NCI-H2227 treated with DMSO at 0.1 percent for 48 hours (cell line): ENCODE measurements around the gene APOBEC3G.
"Not testable (repeated sequence)": the region's sequence is repeated elsewhere in the genome, so short reads cannot be mapped to it uniquely, and the experiment has no call there.

ENCODE experiments used
- DNase-seq: peaks from one replicate; lab custom pipeline; 2025; lab: John Stamatoyannopoulos, UW

The APOBEC3G gene

DNA sequence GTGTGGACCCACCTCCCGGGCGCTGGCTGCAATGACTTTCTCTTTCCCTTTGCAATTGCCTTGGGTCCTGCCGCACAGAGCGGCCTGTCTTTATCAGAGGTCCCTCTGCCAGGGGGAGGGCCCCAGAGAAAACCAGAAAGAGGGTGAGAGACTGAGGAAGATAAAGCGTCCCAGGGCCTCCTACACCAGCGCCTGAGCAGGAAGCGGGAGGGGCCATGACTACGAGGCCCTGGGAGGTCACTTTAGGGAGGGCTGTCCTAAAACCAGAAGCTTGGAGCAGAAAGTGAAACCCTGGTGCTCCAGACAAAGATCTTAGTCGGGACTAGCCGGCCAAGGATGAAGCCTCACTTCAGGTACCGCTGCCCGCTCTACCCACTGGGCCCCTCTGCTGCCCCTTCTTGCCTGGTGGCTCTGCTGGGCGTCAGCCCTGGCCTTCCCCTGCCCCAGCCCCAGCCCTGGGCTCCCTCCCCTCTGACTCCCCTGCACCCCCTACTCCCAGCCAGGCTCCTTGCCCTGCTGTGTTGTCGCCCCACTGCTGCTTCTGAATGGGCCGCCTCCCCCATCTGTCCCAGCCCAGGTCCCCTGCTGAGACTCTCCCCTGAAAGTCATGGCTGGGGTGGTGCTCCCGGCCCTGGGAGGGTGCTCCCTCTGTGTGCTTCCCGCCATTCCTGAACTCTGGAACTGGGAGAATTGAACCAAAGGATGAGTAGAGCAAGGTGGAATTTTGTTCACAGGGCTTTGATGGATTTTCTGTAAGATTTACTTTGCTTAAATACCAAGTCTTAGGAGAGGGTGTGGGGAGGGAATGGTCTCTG, at the start of gene APOBEC3G:
TSS of gene APOBEC3G (plus strand) at position 250 of the 815 bp plus-strand sequence. CDS start at position 337, 87 bp downstream.
- not testable (repeated sequence) for DNase-seq

DNA sequence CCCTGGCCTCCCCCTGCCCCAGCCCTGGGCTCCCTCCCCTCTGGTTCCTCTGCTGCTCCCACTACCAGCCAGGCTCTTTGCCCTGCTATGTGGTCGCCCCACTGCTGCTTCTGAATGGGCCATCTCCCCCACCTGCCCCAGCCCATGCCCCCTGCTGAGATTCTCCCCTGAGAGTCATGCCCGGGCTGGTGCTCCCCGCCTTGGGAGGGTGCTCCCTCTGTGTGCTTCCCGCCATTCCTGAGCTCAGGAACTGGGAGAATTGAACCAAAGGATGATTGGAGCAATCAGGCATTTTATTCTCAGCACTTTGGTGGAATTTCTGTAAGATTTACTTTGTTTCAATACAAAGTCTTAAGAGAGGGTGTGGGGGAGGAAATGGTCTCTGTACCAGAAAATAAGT, 49.4 kb upstream of the APOBEC3G start:
- no peak for DNase-seq

DNA sequence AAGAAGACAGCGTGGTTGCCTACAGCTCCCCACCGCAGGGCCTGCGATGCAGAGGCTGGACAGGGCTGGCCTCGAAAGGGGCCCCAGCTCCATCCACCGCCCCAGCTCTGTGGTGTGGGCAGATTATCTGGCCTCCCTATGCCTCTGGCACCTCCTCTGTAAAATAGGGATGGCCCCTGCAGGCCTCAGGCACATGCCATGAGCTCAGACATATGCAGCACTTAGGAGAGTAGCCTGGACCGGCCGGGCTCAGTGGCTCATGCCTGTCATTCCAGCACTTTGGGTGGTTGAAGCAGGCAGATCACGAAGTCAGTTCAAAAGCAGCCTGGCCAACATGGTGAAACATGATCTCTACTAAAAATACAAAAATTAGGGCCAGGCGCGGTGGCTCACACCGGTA, 48.8 kb upstream of the APOBEC3G start:
- DNase-seq: no peak

DNA sequence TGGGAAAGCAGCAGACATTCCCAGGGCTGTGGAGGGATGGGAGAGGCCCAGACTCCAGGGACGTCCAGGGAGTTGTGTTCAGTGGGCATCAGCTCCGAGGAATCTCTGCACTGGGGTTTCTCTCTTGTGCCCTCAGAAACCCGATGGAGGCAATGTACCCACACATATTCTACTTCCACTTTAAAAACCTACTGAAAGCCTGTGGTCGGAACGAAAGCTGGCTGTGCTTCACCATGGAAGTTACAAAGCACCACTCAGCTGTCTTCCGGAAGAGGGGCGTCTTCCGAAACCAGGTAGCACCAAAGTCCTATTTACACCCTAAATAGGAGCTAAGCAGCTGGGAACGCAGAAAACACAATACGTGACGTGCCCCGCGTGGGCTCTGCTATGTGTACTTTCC, 47.8 kb upstream of the APOBEC3G start:
- no peak for DNase-seq

DNA sequence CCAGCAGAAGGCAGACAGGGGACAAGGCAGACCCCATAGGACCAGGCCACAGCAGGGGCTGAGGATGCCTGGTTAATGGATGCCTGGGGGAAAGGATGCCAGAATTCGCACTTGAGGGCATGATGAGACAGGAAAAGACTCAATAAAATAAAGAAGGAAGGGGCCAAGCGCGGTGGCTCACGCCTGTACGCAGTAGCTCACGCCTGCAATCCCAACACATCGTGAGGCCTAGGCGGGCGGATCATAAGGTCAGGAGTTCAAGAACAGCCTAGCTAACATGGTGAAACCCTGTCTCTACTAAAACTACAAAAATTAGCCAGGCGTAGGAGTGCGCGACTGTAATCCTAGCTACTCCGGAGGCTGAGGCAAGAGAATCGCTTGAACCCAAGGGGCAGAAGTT, 46.4 kb upstream of the APOBEC3G start:
- no peak for DNase-seq

DNA sequence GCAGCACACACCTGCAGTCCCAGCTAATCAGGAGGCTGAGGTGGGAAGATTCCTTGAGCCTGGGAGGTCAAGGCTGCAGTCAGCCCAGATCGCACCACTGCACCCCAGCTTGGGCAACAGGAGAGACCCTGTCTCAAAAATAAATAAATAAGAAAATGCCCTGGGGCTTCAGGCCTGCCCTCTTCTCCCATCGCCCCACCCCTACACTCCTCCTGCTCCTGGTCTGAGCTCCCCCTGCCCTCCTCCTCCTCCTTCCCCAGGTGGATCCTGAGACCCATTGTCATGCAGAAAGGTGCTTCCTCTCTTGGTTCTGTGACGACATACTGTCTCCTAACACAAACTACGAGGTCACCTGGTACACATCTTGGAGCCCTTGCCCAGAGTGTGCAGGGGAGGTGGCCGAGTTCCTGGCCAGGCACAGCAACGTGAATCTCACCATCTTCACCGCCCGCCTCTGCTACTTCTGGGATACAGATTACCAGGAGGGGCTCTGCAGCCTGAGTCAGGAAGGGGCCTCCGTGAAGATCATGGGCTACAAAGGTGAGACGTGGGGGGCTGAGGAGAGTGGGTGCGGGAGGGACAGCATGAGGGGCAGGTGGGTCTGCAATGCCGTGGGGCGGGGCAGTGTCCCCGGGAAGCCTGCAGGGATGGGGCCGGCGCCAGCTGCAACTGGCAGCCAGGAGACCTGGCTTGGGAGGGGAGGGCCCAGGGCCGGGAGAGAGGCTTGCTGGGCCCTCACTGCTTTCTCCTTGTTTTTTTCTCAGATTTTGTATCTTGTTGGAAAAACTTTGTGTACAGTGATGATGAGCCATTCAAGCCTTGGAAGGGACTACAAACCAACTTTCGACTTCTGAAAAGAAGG, 45.4 kb upstream of the APOBEC3G start:
- not testable (repeated sequence) for DNase-seq

DNA sequence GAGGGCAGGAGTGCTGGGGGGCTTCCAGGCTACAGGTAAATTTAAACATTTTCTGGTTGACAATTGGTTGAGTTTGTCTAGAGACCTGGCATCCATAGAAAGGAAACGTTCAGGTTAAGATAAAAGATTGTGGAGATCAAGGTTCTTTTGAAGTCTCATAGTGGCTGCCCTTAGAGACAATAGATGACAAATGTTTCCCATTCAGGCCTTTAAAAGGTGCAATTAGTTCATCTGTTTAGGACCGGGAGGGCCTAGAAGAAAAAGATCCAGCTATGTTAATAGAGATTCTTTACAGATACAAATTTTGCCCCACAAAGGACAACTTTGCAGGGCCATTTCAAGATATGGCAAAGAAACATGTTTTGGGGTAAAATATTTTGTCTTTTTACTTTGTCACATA, 40.0 kb upstream of the APOBEC3G start:
- not testable (repeated sequence) for DNase-seq

DNA sequence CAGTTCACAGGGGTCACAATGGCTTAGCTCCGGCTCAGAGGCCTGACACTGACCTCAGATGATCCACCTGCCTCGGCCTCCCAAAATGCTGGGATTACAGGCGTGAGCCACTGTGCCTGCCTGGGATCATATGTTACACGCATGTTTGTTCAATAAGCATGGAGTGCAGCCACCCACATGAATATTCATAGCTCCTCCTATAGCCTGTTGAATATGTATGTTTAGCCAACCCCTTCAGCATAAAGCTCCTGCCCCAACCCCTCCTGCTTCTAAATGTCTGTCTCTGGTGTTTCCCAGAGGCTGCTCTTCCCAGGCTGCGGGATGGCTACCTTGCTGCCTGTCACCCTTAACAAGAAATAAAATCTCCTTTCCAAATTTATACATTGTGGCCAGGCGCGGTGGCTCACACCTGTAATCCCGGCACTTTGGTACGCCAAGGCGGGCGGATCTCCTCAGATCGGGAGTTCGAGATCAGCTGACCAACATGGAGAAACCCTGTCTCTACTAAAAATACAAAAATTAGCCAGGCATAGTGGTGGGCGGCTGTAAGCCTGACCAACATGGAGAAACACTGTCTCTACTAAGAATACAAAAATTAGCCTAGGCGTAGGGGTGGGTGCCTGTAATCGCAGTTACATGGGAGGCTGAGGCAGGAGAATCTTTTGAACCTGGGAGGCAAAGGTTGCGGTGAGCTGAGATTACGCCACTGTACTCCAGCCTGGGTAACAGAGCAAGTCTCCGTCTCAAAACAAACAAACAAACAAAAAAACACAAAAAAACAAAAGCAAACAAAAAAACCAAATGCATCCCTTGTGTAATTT, 37.6 kb upstream of the APOBEC3G start:
- no peak for DNase-seq

DNA sequence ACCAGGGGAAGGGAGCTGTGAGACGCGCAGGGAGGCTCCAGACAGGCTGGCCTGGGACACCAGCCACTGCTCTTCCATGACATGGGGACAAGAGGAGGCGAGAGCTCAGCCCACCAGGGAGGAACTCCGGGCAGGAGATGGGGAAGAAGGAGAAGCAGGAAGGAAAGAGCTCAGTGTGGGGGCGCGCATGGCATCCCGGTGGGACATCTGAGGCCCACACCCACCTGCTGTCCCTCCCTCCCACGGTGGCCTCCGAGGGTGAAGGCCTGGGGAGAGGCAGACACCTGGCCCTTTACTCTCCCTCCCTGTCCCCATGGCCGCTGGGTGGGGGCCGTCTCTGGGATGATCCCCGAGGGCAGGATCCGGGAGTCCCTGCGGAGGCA, 36.9 kb upstream of the APOBEC3G start:
- DNase-seq: not testable (repeated sequence)

DNA sequence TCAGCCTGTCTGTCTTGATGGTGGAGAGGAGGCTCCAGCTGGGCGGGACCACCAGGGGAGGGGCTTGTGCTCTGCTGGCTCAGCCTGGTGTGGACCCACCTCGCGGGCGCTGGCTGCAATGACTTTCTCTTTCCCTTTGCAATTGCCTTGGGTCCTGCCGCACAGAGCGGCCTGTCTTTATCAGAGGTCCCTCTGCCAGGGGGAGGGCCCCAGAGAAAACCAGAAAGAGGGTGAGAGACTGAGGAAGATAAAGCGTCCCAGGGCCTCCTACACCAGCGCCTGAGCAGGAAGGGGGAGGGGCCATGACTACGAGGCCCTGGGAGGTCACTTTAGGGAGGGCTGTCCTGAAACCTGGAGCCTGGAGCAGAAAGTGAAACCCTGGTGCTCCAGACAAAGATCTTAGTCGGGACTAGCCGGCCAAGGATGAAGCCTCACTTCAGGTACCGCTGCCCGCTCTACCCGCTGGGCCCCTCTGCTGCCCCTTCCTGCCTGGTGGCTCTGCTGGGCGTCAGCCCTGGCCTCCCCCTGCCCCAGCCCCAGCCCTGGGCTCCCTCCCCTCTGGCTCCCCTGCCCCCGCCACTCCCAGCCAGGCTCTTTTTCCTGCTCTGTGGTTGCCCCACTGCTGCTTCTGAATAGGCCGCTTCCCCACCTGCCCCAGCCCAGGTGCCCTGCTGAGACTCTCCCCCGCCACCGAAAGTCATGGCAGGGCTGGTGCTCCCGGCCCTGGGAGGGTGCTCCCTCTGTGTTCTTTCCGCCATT, 36.4 kb upstream of the APOBEC3G start, which contains the start of gene APOBEC3F:
TSS of gene APOBEC3F (plus strand) at position 327 of the 759 bp plus-strand sequence. CDS start at position 424, 97 bp downstream.
- DNase-seq: peak; percentile 8

DNA sequence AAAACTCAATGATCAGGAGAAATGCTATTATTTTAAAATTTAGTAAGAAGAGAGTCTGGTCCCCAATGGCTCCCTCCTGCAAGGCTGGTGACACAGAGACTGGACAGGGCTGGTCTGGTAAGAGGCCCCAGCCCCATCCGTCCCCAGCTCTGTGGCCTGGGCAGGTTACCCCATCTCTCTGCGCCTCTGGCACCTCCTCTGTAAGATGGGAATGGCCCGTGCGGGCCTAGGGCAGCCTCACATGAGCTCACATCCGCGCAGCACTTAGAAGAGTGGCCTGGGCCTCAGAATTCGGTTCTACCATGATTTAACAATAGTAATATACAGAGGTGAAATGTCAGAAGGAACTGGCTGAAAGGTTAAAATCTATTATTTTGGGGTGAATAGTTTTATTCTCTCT, 35.2 kb upstream of the APOBEC3G start:
- DNase-seq: no peak

DNA sequence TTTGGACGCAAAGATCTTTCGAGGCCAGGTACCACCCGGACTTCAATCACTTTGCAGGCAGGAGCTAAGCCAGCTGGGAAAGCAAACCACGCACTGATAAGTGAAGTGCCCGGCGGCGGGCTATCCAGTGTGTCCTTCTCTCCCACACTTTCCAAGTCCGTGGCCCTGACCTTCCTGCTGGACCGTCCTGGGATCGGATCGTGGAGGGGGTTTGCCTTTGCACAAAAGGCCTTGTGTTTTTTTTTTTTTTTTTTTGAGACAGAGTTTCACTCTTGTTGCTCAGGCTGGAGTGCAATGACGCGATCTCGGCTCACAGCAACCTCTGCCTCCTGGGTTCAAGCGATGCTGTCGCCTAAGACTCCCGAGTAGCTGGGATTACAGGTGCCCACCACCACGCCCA, 34.0 kb upstream of the APOBEC3G start:
- DNase-seq: not testable (repeated sequence)

DNA sequence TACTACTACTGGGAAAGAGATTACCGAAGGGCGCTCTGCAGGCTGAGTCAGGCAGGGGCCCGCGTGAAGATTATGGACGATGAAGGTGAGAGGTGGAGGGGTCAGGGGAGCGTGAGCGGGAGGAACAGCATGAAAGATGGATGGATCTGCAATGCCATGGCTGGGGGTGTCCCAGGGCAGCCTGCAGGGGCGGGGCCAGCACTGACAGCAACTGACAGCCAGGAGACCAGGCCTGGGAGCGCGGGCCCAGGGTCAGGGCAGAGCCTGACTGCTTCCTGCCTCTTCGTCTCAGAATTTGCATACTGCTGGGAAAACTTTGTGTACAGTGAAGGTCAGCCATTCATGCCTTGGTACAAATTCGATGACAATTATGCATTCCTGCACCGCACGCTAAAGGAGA, 31.9 kb upstream of the APOBEC3G start:
- DNase-seq: not testable (repeated sequence)

DNA sequence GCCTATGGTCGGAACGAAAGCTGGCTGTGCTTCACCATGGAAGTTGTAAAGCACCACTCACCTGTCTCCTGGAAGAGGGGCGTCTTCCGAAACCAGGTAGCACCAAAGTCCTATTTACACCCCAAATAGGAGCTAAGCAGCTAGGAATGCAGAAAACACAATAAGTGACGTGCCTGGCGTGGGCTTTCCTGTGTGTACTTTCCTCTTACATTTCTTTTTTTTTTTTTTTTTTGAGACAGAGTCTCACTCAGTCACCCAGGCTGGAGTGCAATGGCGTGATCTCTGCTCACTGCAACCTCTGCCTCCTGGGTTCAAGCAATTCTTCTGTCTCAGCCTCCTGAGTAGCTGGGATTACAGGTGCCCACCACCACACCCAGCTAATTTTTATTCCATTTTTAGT, 27.6 kb upstream of the APOBEC3G start:
- DNase-seq: not testable (repeated sequence)

DNA sequence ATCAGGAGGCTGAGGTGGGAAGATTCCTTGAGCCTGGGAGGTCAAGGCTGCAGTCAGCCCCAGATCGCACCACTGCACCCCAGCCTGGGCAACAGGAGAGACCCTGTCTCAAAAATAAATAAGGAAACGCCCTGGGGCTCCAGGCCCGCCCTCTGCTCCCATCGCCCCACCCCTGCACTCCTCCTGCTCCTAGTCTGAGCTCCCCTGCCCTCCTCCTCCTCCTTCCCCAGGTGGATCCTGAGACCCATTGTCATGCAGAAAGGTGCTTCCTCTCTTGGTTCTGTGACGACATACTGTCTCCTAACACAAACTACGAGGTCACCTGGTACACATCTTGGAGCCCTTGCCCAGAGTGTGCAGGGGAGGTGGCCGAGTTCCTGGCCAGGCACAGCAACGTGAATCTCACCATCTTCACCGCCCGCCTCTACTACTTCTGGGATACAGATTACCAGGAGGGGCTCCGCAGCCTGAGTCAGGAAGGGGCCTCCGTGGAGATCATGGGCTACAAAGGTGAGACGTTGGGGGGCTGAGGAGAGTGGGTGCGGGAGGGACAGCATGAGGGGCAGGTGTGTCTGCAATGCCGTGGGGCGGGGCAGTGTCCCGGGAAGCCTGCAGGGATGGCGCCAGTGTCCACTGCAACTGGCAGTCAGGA, 25.1 kb upstream of the APOBEC3G start:
- not testable (repeated sequence) for DNase-seq

DNA sequence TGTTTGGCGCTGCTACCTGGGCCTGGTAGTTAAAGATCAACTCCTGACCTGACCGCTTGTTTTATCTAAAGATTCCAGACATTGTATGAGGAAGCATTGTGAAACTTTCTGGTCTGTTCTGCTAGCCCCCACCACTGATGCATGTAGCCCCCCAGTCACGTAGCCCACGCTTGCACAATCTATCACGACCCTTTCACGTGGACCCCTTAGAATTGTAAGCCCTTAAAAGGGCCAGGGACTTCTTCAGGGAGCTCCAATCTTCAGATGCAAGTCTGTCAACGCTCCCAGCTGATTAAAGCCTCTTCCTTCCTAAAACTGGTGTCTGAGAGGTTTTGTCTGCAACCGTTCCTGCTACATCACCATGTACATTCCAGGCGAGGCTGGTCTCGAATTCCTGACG, 21.4 kb upstream of the APOBEC3G start:
- no peak for DNase-seq

DNA sequence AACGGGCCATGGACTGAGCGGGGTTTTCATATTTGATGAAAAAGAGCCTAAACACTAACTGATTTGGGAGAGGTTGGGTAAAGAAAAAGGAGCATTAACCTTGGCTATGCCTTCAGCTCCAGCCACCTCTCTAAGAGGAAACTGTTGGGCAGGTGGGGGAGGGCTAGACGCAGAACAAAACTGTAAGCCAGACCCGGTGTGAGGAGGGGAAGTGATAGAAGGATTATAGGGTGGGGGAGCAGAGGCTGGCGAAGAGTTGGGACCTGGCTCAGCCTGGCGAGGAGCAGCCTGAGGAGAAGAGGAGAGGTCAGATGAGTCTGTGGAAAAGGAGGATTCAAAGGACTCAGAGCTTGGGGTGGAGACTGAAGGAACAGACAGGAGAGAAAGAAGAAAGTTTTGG, 15.8 kb upstream of the APOBEC3G start:
- DNase-seq: not testable (repeated sequence)

DNA sequence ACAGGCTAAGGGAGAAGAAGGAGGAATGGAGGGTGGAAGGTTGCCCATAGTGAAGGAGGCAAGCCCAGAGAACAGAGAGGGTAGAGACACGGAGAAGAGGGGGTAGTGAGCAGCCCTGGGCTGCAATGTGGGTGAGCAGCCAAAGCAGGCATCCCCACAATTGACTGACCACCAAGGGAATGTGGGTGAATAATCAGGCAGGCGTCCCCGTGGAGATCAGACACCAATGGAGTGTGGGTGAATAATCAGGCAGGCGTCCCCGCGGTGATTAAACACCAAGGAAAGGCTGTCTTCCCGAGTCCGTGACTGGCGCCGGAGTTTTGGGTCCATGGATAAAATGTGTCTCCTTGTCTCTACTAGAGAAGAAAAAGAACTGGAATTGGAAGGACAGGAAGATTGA, 15.1 kb upstream of the APOBEC3G start:
- DNase-seq: not testable (repeated sequence)

DNA sequence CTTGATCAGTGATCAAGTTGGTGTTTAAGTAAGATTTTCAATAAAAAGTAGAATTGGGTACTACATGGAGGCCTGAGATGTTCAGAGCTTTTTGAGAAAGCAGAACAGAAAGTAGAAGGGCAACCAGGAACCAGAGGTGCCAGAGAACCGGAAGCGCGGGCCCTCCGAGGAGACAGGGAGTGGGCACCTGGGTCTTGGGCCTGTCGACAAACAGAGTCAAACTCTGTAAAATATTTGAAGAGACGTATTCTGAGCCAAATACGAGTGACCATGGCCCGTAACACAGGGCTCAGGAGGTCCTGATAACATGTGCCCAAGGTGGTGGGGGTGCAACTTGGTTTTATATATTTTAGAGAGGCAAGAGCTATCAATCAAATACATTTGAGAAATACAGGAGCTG, 13.2 kb upstream of the APOBEC3G start:
- DNase-seq: not testable (repeated sequence)

DNA sequence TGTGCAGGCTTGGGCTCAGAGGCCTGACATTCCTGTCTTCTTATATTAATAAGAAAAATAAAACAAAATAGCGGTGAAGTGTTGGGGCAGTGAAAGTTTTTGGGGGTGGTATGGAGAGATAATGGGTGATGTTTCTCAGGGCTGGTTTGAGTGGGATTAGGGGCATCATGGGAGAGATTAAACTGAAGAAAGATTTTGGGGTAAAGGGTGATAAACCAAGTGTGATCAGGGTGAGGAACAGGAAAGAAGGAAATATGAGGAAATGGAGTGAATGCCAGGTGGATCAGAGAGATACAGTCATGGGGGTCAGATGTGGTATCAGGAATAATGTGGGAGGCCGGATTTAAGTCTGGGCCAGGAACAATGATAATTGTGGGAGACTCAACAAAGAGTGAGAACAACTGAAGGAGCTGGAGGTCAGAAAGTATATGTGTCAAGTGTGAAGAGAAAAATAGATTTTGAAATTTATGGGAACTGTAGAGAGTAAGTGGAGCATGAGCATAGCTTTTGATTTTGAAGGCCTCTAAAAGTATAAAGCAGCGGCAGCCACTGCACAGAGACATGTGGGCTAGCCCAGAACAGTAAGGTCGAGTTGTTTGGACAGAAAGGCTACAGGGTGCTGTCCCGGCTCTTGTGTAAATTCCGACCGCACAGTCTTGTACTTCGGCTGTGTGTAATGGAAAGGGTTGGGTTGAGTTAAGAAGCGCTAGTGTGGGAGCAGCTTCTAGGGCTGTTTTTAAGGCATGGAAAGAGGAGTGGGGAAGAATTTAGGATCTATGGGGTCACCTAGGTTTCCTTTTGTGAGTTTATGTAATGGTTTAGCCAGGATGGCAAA, 10.4 kb upstream of the APOBEC3G start:
- not testable (repeated sequence) for DNase-seq
